Tibial nerve (tissue), 4 donors: ENCODE data around the gene TRIM68.

Source experiments
- CTCF ChIP-seq, 5 experiments: fragments of 200-600 bp in 3 of 5; fragments of 450-650 bp in 2 of 5; sonication (generic) in 3 of 5; IDR thresholded peaks; one replicate each; pipeline ENCODE4 v1.5.1; 2016 to 2019; ENCODE audit warnings: antibody characterized with exemption in 5 of 5, mild to moderate bottlenecking in 3 of 5, moderate library complexity in 2 of 5
- EP300 ChIP-seq, 2 donors: sonication (generic); formaldehyde crosslinking; IDR thresholded peaks; one replicate each; pipeline ENCODE4 v1.6.1; 2017; ENCODE audit warnings: antibody characterized with exemption in 2 of 2, mild to moderate bottlenecking in 1 of 2
- POLR2A ChIP-seq, 2 donors: fragments of 450-650 bp; IDR thresholded peaks; one replicate each; pipeline ENCODE4 v1.6.1; 2017; ENCODE audit warnings: antibody characterized with exemption in 2 of 2, mild to moderate bottlenecking in 2 of 2, moderate library complexity in 2 of 2

GRCh38 chr11:4606231-4607015 is 1.6 kb downstream of the TRIM68 start:
- TF ChIP-seq POLR2A (IDR thresholded peaks at IDR 0.05) (no peak), CTCF (IDR thresholded peaks at IDR 0.05) (no peak), EP300 (IDR thresholded peaks at IDR 0.05) (no peak)
